Left ventricle myocardium inferior (tissue), 1 donor: ENCODE data around the gene AP2A2. TPM values are rescaled to one million over a fixed set of nuclear protein-coding genes. Genes with fewer than 3 reads are reported as not detected.

Source experiments
- DNase-seq: peaks from one replicate; pipeline ENCODE4 v3.0.0-alpha.2; 2020
- H3K27ac ChIP-seq: fragments of 200-600 bp; replicated peaks from 2 replicates; pipeline ENCODE4 v1.8.0; 2021
- H3K27me3 ChIP-seq: fragments of 200-600 bp; 2 replicates; pipeline ENCODE4 v1.8.0; 2021; ENCODE audit warnings: low read depth
- H3K36me3 ChIP-seq: fragments of 200-600 bp; 2 replicates; pipeline ENCODE4 v1.8.0; 2021
- H3K4me1 ChIP-seq: fragments of 200-600 bp; 2 replicates; pipeline ENCODE4 v1.8.0; 2021
- H3K4me3 ChIP-seq: fragments of 200-600 bp; 2 replicates; pipeline ENCODE4 v1.8.0; 2021; ENCODE audit warnings: mild to moderate bottlenecking, moderate library complexity
- H3K9me3 ChIP-seq: fragments of 200-600 bp; replicated peaks from 2 replicates; pipeline ENCODE4 v1.8.0; 2021
- intact Hi-C: fragments of 100-400 bp; cut with micrococcal nuclease; formaldehyde crosslinking; loops from one replicate; pipeline ENCODE4 v1.11.0; 2022
- total RNA-seq: library from RNA; stranded (reverse); fragmentation: NEBNext Ultra II Directional; extraction: Animal tissue kit (Norgen Biotek cat#: 25700); gene quantifications from one replicate; pipeline ENCODE4 v1.2.1, GENCODE V29; 2021
- TF ChIP-seq, protein P1 (sequence below): fragments of 200-600 bp; IDR thresholded peaks from 2 replicates; pipeline ENCODE4 v1.8.0; 2021; ENCODE audit warnings: antibody characterized with exemption, mild to moderate bottlenecking, borderline replicate concordance
- donor health status: DM: no; HTN: yes; CAD: no; lungs with severe emphysema.

The AP2A2 gene
- total RNA-seq, 1 donor from 2014 or later, result 41.4 TPM

DNA sequence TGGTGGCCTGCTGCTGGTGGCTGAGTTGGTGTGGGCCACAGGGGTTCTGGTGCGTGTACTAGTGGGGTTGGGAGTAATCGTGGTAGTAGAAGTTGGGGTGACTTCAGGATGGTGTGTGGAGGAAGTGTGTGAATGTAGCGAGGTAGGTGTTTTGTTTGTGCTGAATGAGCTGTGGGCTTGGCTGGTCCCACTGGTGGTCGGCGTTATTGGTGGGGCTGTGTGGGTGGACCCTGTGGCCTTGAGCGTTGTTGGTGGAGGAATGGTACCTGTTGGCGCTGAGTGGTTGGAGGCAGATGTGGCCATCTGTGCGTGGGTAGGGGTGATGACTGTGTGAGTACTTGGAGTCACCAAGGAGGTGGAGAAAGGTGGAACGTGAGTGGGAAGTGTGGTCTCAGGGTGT, 92.4 kb downstream of the AP2A2 start:
- H3K27me3 ChIP-seq, result no peaks in the 10 kb centered on the region
- no peaks in the 10 kb centered on the region for H3K4me1 ChIP-seq
- TF ChIP-seq, protein P1, sequence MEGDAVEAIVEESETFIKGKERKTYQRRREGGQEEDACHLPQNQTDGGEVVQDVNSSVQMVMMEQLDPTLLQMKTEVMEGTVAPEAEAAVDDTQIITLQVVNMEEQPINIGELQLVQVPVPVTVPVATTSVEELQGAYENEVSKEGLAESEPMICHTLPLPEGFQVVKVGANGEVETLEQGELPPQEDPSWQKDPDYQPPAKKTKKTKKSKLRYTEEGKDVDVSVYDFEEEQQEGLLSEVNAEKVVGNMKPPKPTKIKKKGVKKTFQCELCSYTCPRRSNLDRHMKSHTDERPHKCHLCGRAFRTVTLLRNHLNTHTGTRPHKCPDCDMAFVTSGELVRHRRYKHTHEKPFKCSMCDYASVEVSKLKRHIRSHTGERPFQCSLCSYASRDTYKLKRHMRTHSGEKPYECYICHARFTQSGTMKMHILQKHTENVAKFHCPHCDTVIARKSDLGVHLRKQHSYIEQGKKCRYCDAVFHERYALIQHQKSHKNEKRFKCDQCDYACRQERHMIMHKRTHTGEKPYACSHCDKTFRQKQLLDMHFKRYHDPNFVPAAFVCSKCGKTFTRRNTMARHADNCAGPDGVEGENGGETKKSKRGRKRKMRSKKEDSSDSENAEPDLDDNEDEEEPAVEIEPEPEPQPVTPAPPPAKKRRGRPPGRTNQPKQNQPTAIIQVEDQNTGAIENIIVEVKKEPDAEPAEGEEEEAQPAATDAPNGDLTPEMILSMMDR, result no peak
- no peak overlapping the region for H3K4me3 ChIP-seq
- DNase-seq, result no peak
- H3K9me3 ChIP-seq, result no peaks in the 10 kb centered on the region
- H3K36me3 ChIP-seq, result peaks cover 9% of the 10 kb centered on the region
- no peak overlapping the region for H3K27ac ChIP-seq
- intact Hi-C loops, result no loop called here

DNA sequence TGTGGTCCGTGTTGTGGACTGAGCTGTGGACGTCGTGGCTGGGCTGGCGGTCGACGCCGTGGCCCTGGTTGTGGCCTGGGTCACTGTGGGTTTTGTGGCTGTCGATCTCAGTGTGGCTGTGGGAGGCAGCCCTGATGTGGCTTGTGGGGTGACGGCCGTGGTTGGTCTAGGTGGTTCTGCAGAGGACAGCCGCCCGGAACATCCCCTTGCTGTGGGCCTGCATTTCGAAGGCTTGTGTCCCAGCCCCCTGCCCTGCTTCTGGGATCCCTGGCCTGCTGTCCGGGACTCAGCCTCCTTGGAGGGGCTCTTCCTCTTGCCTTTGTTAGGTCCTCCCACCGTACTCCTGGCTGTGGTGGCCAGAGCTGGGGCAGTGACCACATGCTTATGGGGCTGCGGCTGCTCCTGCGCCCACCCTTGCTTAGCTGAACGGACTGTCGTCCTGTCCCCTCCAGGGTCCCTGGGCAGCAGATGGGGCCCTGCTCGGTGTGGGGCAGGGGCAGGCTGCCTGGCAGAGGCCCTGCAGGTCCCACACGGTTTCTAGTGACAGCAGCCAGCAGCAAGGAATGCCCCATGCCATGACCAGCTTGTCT, 93.7 kb downstream of the AP2A2 start:
- H3K9me3 ChIP-seq, result no peaks in the 10 kb centered on the region
- no peak overlapping the region for H3K27ac ChIP-seq
- H3K4me1 ChIP-seq, result no peaks in the 10 kb centered on the region
- no peak for DNase-seq
- H3K36me3 ChIP-seq, result no peaks in the 10 kb centered on the region
- no peak overlapping the region for H3K4me3 ChIP-seq
- TF ChIP-seq, protein P1, result no peak
- intact Hi-C loops, result no loop called here
- no peaks in the 10 kb centered on the region for H3K27me3 ChIP-seq

DNA sequence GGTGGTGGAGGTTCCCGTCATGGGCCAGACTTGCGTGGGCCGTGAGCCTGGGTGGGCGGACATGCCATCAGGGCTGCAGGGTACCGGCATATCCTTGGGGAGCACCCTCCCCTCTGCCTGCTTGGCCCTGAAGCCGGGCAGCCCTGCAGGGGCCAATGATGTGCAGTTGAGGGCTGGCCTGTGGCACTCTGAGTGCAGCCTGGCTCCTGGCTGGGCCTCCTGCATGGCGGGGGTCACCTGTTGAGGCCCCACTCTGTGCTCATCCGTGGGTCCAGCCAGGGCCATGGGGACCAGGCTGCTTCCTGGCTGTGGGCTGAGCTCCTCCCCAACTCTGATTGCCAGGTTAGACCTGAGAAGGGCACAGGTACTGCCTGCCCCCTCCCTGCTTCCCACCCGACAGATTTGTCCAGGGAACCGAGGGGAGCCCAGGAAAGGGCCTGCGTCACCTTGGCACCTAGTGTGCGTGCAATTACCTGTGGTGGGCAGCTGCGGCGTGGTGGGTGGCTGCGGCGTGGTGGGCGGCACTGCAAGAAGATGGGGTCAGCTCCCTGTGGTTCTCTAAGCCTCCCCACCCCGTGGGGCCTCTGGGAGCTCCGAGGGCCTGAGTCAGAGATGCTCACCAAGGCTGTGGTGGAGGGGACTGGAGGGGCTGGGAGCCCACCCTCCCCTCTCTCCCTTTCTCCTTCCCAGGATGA, 94.7 kb downstream of the AP2A2 start:
- no peaks in the 10 kb centered on the region for H3K27me3 ChIP-seq
- no peak overlapping the region for H3K27ac ChIP-seq
- no peak overlapping the region for H3K4me3 ChIP-seq
- H3K9me3 ChIP-seq, result no peaks in the 10 kb centered on the region
- H3K4me1 ChIP-seq, result no peaks in the 10 kb centered on the region
- TF ChIP-seq, protein P1, result no peak
- DNase-seq, result no peak
- intact Hi-C loops, result no loop called here
- H3K36me3 ChIP-seq, result no peaks in the 10 kb centered on the region

DNA sequence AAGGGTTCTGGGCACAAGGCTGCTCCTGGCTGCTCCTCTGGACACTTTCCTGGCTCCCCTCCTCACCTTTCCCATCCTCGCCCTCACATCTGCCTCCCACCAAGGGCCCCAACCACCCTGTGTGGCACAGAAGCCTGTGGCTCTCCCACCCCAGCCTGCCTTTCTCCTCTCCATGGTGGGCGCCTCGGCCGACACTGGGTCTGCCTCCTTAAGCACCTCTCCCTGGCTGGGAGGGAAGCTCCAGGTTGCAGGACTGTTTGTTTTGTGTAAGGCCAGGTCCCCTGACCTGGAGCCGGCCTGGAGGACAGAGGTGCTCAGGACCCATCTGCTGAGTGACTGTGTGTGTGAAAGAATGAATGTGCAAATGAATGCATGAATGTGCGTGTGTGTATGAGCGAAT, 96.7 kb downstream of the AP2A2 start:
- no peak for DNase-seq
- no peaks in the 10 kb centered on the region for H3K4me1 ChIP-seq
- no peaks in the 10 kb centered on the region for H3K27me3 ChIP-seq
- no peak overlapping the region for H3K4me3 ChIP-seq
- no peaks in the 10 kb centered on the region for H3K36me3 ChIP-seq
- TF ChIP-seq, protein P1, result no peak
- H3K9me3 ChIP-seq, result no peaks in the 10 kb centered on the region
- intact Hi-C loops, result no loop called here
- H3K27ac ChIP-seq, result no peak overlapping the region

DNA sequence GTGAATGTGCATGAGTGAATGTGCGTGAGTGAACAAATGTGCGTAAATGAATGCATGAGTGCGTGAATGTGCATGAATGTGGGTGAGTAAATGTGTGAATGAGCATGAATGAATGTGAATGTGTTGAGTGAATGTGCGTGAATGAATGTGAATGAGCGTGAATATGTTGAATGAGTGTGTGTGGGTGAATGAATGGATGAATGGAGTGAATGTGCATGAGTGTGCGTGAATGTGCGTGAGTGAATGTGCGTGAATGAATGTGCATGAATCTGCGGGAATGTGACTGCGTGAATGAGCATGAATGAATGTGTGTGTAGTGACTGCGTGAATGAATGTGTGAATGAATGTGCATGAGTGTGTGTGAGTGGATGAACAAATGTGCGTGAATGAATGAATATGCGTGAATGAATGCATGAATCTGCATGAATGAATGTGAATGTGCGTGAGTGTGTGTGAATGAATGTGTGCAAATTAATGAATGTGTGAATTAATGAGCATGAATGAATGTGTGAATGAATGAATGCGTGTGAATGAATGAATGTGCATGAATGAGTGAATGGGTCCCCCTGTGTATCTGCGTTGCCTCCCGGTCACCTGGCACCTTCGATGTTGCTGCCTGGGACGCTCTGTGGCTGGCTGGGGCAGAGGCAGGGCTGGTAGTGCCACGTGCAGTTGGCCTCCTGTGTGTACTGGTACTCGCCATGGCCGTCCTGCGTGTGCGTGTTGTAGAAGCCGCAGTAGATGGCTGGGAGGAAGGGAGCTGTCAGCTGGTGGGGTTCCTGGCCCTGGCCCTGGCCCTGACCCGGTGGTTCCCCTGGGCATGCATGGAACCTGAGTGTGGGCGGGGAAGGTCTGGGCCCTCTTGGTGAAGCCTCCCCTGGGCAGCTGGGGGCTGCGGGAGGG, 97.5 kb downstream of the AP2A2 start:
- no peak for DNase-seq
- no peaks in the 10 kb centered on the region for H3K36me3 ChIP-seq
- intact Hi-C loops, result no loop called here
- no peaks in the 10 kb centered on the region for H3K9me3 ChIP-seq
- H3K4me3 ChIP-seq, result no peak overlapping the region
- no peaks in the 10 kb centered on the region for H3K4me1 ChIP-seq
- no peaks in the 10 kb centered on the region for H3K27me3 ChIP-seq
- TF ChIP-seq, protein P1, result no peak
- H3K27ac ChIP-seq, result no peak overlapping the region
